HepG2 (cell line): ENCODE measurements around the gene MAVS. TPM values are rescaled to one million over a fixed set of nuclear protein-coding genes. Genes with fewer than 3 reads are reported as not detected.
A peak's percentile ranks its signal among the peaks of the same experiment; 100 is the strongest.

Experiments used
- ARNTL ChIP-seq: sonication (generic); formaldehyde crosslinking; IDR thresholded peaks from 2 replicates; pipeline ENCODE4 v1.4.0; 2020; ENCODE audit warnings: mild to moderate bottlenecking, missing genetic modification reagents
- FOXK1 ChIP-seq: sonication (generic); formaldehyde crosslinking; IDR thresholded peaks from 2 replicates; pipeline ENCODE4 v1.4.0; 2020; ENCODE audit warnings: low read depth, missing genetic modification reagents, borderline replicate concordance
- HES4 ChIP-seq: sonication (generic); formaldehyde crosslinking; IDR thresholded peaks from 2 replicates; pipeline ENCODE4 v1.9.0; 2021; ENCODE audit warnings: mild to moderate bottlenecking, missing genetic modification reagents, borderline replicate concordance
- KLF12 ChIP-seq: sonication (generic); formaldehyde crosslinking; IDR thresholded peaks from 2 replicates; pipeline ENCODE4 v1.4.0; 2020; ENCODE audit warnings: missing genetic modification reagents, borderline replicate concordance
- MAF1 ChIP-seq: sonication (generic); formaldehyde crosslinking; IDR thresholded peaks from 2 replicates; pipeline ENCODE4 v1.5.0; 2020; ENCODE audit warnings: missing genetic modification reagents, borderline replicate concordance
- MEIS1 ChIP-seq: sonication (generic); formaldehyde crosslinking; IDR thresholded peaks from 2 replicates; pipeline ENCODE4 v1.9.0; 2021; ENCODE audit warnings: mild to moderate bottlenecking, missing genetic modification reagents, moderate library complexity, borderline replicate concordance
- NR3C1 ChIP-seq: sonication (generic); formaldehyde crosslinking; IDR thresholded peaks from 2 replicates; pipeline ENCODE4 v1.4.0; 2020; ENCODE audit warnings: missing genetic modification reagents
- REPIN1 ChIP-seq: sonication (generic); formaldehyde crosslinking; IDR thresholded peaks from 2 replicates; pipeline ENCODE4 v1.8.0; 2022; ENCODE audit warnings: missing genetic modification reagents, low read depth, mild to moderate bottlenecking, borderline replicate concordance
- SAFB2 ChIP-seq: sonication (generic); formaldehyde crosslinking; IDR thresholded peaks from 2 replicates; pipeline ENCODE4 v1.5.1; 2020; ENCODE audit warnings: missing genetic modification reagents, low read depth, mild to moderate bottlenecking, borderline replicate concordance
- STAG1 ChIP-seq: sonication (generic); formaldehyde crosslinking; IDR thresholded peaks from 2 replicates; pipeline ENCODE4 v1.4.0; 2020; ENCODE audit warnings: missing genetic modification reagents
- WIZ ChIP-seq: sonication (generic); formaldehyde crosslinking; IDR thresholded peaks from 2 replicates; pipeline ENCODE4 v1.5.1; 2020; ENCODE audit warnings: mild to moderate bottlenecking, missing genetic modification reagents
- ZNF83 ChIP-seq: sonication (generic); formaldehyde crosslinking; IDR thresholded peaks from 2 replicates; pipeline ENCODE4 v1.4.0; 2020; ENCODE audit warnings: missing genetic modification reagents, mild to moderate bottlenecking, borderline replicate concordance
- ZNF883 ChIP-seq: sonication (generic); formaldehyde crosslinking; IDR thresholded peaks from 2 replicates; pipeline ENCODE4 v1.5.1; 2020; ENCODE audit warnings: mild to moderate bottlenecking, missing genetic modification reagents; ENCODE audit errors: not compliant biosample characterization
- polyA plus RNA-seq, 8 experiments: library from polyadenylated mRNA; depleted of rRNA in 3 of 8; stranded (reverse) in 7 of 8; unstranded in 1 of 8; fragments of >200 nt; fragmentation: Illumina TruSeq in 4 of 8; extraction: Trizol in 4 of 8; gene quantifications; 2 replicates each; pipeline versions ENCODE4 v1.2.1 to v1.2.3, GENCODE V29; 2011 to 2016; ENCODE audit warnings: low read depth in 4 of 8, missing spikeins in 1 of 8, mixed read lengths in 1 of 8; ENCODE audit not compliant: insufficient read depth in 1 of 8
- total RNA-seq, 5 experiments: library from RNA; depleted of rRNA; stranded (reverse); fragments of >200 nt; fragmentation: Illumina TruSeq; extraction: Trizol; gene quantifications; 2 replicates each; pipeline ENCODE4 v1.2.3, GENCODE V29; 2016; ENCODE audit warnings: low read depth in 1 of 5
- TF ChIP-seq, protein P1 (sequence below): sonication (generic); formaldehyde crosslinking; IDR thresholded peaks from 2 replicates; pipeline ENCODE4 v1.8.1; 2023; ENCODE audit warnings: missing genetic modification reagents, mild to moderate bottlenecking, borderline replicate concordance
- TF ChIP-seq, protein P2 (sequence below): sonication (generic); formaldehyde crosslinking; IDR thresholded peaks from 2 replicates; pipeline ENCODE4 v1.4.0; 2020; ENCODE audit warnings: mild to moderate bottlenecking, missing genetic modification reagents
- TF ChIP-seq, protein P3 (sequence below): sonication (generic); formaldehyde crosslinking; IDR thresholded peaks from 2 replicates; pipeline ENCODE4 v1.4.0; 2020; ENCODE audit warnings: missing genetic modification reagents; ENCODE audit errors: not compliant biosample characterization
- TF ChIP-seq, protein P4 (sequence below), 2 experiments: IDR thresholded peaks; 2 replicates each; pipeline ENCODE4 v1.6.1; 2011 to 2012; ENCODE audit warnings: low read length in 2 of 2, borderline replicate concordance in 1 of 2, low read depth in 1 of 2, mild to moderate bottlenecking in 1 of 2, moderate library complexity in 1 of 2

Gene MAVS
- total and polyA plus RNA-seq, 2 of the 13 experiments (the other 11 are each of a cell fraction or from before 2014, with no cell fraction given): 27.3 to 36.6 TPM

DNA sequence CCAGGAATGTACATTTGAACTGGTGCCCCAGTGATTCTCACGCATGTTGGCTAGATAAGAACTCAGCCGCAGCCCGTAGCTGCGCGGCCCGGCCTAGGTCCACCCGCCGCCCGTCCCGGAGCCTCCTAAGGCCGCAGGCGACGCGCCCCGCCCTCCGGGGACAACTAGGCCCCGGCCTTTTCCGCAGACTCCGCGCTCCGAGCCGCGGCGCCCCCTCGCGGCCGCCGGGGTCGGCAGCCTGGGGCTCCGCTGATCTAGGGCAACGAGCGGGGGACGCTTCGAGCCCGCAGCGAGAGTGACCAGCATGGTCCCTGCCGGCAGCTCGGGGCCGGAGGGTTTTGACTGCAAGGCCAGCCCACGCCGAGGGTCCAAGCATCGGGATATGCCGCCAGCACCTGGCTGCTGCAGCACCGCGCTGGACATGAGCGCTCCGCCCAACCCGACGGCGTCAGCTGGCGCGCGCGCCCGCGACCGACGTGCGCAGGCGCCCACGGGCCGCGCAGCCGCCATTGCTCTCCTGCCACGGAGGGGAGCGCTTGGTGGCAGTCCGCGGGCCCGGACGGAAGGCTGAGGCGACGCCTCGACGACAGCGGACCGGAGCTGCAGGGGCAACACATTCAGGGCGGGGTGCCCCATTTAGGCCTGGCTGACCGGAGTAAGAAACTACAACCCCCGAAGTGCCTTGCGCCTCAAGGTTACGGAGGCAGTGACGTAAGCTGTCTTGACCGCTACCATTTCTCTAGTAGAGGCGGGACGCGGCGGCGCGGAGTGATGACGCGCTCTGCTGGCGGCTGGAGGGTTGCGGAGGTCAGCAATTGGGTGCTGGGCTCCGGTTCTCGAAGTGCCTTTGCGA, 26.4 kb upstream of the MAVS start, which contains the start of gene AP5S1 (continued):
- TF ChIP-seq, protein P1, sequence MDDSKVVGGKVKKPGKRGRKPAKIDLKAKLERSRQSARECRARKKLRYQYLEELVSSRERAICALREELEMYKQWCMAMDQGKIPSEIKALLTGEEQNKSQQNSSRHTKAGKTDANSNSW (CRISPR knock-in tag): peak; percentile 96
- TF ChIP-seq SAFB2 (CRISPR knock-in tag) (peak; percentile 99), ARNTL (CRISPR knock-in tag) (peak; percentile 92), ZNF883 (CRISPR knock-in tag) (peak; percentile 93), NR3C1 (CRISPR knock-in tag) (no peak), KLF12 (CRISPR knock-in tag) (peak; percentile 99), STAG1 (CRISPR knock-in tag) (peak; percentile 89), REPIN1 (CRISPR knock-in tag) (peak; percentile 94), MAF1 (CRISPR knock-in tag) (peak; percentile 89), FOXK1 (CRISPR knock-in tag) (peak; percentile 86), WIZ (peak; percentile 66; the same call in 1 of the 2 replicates), ZNF83 (CRISPR knock-in tag) (peak; percentile 95; the same call in 1 of the 2 replicates), MEIS1 (CRISPR knock-in tag) (peak; percentile 97), HES4 (CRISPR knock-in tag) (peak; percentile 80)
- TF ChIP-seq, protein P2, sequence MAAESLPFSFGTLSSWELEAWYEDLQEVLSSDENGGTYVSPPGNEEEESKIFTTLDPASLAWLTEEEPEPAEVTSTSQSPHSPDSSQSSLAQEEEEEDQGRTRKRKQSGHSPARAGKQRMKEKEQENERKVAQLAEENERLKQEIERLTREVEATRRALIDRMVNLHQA (CRISPR knock-in tag): no peak
- TF ChIP-seq, protein P3, sequence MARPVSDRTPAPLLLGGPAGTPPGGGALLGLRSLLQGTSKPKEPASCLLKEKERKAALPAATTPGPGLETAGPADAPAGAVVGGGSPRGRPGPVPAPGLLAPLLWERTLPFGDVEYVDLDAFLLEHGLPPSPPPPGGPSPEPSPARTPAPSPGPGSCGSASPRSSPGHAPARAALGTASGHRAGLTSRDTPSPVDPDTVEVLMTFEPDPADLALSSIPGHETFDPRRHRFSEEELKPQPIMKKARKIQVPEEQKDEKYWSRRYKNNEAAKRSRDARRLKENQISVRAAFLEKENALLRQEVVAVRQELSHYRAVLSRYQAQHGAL (CRISPR knock-in tag): peak; percentile 95
- TF ChIP-seq, protein P4, sequence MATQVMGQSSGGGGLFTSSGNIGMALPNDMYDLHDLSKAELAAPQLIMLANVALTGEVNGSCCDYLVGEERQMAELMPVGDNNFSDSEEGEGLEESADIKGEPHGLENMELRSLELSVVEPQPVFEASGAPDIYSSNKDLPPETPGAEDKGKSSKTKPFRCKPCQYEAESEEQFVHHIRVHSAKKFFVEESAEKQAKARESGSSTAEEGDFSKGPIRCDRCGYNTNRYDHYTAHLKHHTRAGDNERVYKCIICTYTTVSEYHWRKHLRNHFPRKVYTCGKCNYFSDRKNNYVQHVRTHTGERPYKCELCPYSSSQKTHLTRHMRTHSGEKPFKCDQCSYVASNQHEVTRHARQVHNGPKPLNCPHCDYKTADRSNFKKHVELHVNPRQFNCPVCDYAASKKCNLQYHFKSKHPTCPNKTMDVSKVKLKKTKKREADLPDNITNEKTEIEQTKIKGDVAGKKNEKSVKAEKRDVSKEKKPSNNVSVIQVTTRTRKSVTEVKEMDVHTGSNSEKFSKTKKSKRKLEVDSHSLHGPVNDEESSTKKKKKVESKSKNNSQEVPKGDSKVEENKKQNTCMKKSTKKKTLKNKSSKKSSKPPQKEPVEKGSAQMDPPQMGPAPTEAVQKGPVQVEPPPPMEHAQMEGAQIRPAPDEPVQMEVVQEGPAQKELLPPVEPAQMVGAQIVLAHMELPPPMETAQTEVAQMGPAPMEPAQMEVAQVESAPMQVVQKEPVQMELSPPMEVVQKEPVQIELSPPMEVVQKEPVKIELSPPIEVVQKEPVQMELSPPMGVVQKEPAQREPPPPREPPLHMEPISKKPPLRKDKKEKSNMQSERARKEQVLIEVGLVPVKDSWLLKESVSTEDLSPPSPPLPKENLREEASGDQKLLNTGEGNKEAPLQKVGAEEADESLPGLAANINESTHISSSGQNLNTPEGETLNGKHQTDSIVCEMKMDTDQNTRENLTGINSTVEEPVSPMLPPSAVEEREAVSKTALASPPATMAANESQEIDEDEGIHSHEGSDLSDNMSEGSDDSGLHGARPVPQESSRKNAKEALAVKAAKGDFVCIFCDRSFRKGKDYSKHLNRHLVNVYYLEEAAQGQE (IDR thresholded peaks at IDR 0.05; ENCODE audit: borderline replicate concordance in 1 of 2, low read depth in 1 of 2, low read length in 2 of 2): peak in 1 of 2 experiments; percentile 68; a peak in 1 of 4 replicates
